ENCODE measurements around the gene A2M.

A2M gene

DNA sequence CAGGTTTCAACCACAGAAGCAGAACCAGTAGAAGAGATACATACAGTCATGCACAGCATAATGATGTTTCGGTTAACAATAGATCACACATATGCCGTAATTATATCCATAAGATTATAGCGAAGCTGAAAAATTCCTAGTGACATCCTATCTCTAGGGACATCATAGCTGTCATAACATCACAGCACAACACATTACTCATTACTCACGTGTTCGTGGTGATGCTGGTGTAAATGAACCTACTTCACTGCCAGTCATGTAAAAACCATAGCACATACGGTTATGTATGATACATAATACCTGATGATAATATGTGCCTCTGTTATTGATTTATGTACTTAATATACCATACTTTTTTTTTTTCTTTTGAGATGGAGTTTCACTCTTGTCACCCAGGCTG lies 81.6 kb downstream of the A2M start:
- DNase-seq (ENCODE audit: low spot score): no peak
- TF ChIP-seq, protein P1, sequence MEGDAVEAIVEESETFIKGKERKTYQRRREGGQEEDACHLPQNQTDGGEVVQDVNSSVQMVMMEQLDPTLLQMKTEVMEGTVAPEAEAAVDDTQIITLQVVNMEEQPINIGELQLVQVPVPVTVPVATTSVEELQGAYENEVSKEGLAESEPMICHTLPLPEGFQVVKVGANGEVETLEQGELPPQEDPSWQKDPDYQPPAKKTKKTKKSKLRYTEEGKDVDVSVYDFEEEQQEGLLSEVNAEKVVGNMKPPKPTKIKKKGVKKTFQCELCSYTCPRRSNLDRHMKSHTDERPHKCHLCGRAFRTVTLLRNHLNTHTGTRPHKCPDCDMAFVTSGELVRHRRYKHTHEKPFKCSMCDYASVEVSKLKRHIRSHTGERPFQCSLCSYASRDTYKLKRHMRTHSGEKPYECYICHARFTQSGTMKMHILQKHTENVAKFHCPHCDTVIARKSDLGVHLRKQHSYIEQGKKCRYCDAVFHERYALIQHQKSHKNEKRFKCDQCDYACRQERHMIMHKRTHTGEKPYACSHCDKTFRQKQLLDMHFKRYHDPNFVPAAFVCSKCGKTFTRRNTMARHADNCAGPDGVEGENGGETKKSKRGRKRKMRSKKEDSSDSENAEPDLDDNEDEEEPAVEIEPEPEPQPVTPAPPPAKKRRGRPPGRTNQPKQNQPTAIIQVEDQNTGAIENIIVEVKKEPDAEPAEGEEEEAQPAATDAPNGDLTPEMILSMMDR (IDR thresholded peaks at IDR 0.05; ENCODE audit: extremely low read depth, missing control alignments): no peak

- TF ChIP-seq, protein P1 (IDR thresholded peaks at IDR 0.05; ENCODE audit: extremely low read depth, missing control alignments): no peak
- DNase-seq (ENCODE audit: low spot score): no peak
These were observed 82.3 kb downstream of the A2M start for GRCh38 chr12:9033265-9033887.

- TF ChIP-seq, protein P1 (IDR thresholded peaks at IDR 0.05; ENCODE audit: extremely low read depth, missing control alignments): no peak
- no peak for DNase-seq (ENCODE audit: low spot score)
These were observed 83.3 kb downstream of the A2M start for GRCh38 chr12:9032202-9032964.

- TF ChIP-seq, protein P1 (IDR thresholded peaks at IDR 0.05; ENCODE audit: extremely low read depth, missing control alignments): no peak
- DNase-seq (ENCODE audit: low spot score): no peak
These were observed 84.9 kb downstream of the A2M start for GRCh38 chr12:9030776-9031175.

GRCh38 chr12:9027161-9028059 lies 88.3 kb downstream of the A2M start:
- TF ChIP-seq, protein P1 (IDR thresholded peaks at IDR 0.05; ENCODE audit: extremely low read depth, missing control alignments): no peak
- no peak for DNase-seq (ENCODE audit: low spot score)

DNA sequence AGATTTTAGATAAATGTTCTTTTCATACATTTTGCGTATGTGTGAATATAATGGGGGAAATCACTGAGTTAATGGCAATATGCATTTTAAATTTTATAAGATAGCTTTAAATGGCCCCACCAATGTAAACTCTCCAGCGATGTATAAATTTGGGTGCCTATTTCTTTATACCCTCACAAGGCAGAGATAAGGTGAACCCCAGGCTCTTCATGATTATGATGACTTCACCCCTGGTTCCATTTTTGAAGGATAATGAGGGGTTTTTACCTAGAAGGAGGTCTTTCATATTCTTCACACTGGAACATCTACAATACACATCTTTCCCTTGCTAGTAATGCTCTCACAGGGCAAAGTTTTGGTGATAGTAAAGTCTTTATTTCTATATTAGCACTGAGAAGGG lies 91.2 kb downstream of the A2M start:
- DNase-seq (ENCODE audit: low spot score): no peak
- TF ChIP-seq, protein P1 (IDR thresholded peaks at IDR 0.05; ENCODE audit: extremely low read depth, missing control alignments): no peak

DNA sequence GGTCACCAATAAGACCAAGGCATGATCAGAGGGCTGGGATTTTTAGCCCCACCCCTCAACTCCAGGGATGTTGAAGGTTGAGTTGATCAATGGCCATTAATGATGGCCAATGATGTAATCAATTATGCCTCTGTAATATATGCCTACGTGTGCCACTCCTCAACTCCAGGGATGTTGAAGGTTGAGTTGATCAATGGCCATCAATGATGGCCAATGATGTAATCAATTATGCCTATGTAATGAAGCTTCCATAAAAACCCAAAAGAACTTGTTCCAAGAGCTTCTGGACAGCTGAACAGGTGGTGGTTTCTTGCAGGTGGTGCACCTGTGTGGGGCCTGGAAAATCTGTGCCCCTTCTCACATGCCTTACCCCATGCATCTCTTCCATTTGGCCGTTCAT lies 93.1 kb downstream of the A2M start:
- TF ChIP-seq, protein P1 (IDR thresholded peaks at IDR 0.05; ENCODE audit: extremely low read depth, missing control alignments): no peak
- DNase-seq (ENCODE audit: low spot score): no peak

Data from GM20000 (cell line).